ENCODE results near the gene OR51A2.
"Not testable (repeated sequence)": the region's sequence is repeated elsewhere in the genome, so short reads cannot be mapped to it uniquely, and the experiment has no call there.

The OR51A2 gene

GRCh38 chr11:4955613-4956012, at the start of gene OR51A2:
TSS of gene OR51A2 (minus strand) at chr11:4955713. CDS start at chr11:4955713, 0 bp downstream.
- H3K4me1 ChIP-seq (ENCODE audit: control insufficient read depth in 2 of 2, insufficient read depth in 2 of 2, low read length in 2 of 2); H3K9me3 ChIP-seq (ENCODE audit: control insufficient read depth in 2 of 2, low read length in 2 of 2); H3K36me3 ChIP-seq (ENCODE audit: control insufficient read depth in 2 of 2, insufficient read depth in 2 of 2, low read length in 2 of 2); H3K4me3 ChIP-seq (ENCODE audit: low read length in 2 of 2); H3K27me3 ChIP-seq (ENCODE audit: control insufficient read depth in 2 of 2, insufficient read depth in 2 of 2, low read length in 2 of 2); H3K27ac ChIP-seq (ENCODE audit: low read depth in 2 of 2, low read length in 2 of 2); H3K9ac ChIP-seq (ENCODE audit: low read depth in 1 of 2, low read length in 2 of 2): not testable (repeated sequence)

GRCh38 chr11:5004424-5005274, 49.1 kb upstream of the OR51A2 start:
- Histone ChIP-seq H3K27ac (ENCODE audit: low read depth in 2 of 2, low read length in 2 of 2) (no peak overlapping the region), H3K4me1 (ENCODE audit: control insufficient read depth in 2 of 2, insufficient read depth in 2 of 2, low read length in 2 of 2) (no peaks in the 10 kb centered on the region), H3K4me3 (ENCODE audit: low read length in 2 of 2) (no peak overlapping the region)

GRCh38 chr11:4994551-4994950, 39.0 kb upstream of the OR51A2 start, which contains the start of gene OR51L1:
TSS of gene OR51L1 (plus strand) at chr11:4994851. CDS start at chr11:4998983, 4,132 bp downstream.
- Histone ChIP-seq H3K9ac (ENCODE audit: low read depth in 1 of 2, low read length in 2 of 2) (no peak within 1 kb of the TSS), H3K4me3 (ENCODE audit: low read length in 2 of 2) (no peak within 1 kb of the TSS), H3K4me1 (ENCODE audit: control insufficient read depth in 2 of 2, insufficient read depth in 2 of 2, low read length in 2 of 2) (no peaks in the 10 kb centered on the region), H3K27ac (ENCODE audit: low read depth in 2 of 2, low read length in 2 of 2) (no peak within 1 kb of the TSS), H3K36me3 (ENCODE audit: control insufficient read depth in 2 of 2, insufficient read depth in 2 of 2, low read length in 2 of 2) (no peaks in the 10 kb centered on the region), H3K9me3 (ENCODE audit: control insufficient read depth in 2 of 2, low read length in 2 of 2) (no peaks in the 10 kb centered on the region), H3K27me3 (ENCODE audit: control insufficient read depth in 2 of 2, insufficient read depth in 2 of 2, low read length in 2 of 2) (no peaks in the 10 kb centered on the region)

More at GRCh38 chr11:5004424-5005274, 49.1 kb upstream of the OR51A2 start:
- Histone ChIP-seq H3K27me3 (ENCODE audit: control insufficient read depth in 2 of 2, insufficient read depth in 2 of 2, low read length in 2 of 2) (no peaks in the 10 kb centered on the region), H3K9me3 (ENCODE audit: control insufficient read depth in 2 of 2, low read length in 2 of 2) (no peaks in the 10 kb centered on the region), H3K9ac (ENCODE audit: low read depth in 1 of 2, low read length in 2 of 2) (no peak overlapping the region), H3K36me3 (ENCODE audit: control insufficient read depth in 2 of 2, insufficient read depth in 2 of 2, low read length in 2 of 2) (no peaks in the 10 kb centered on the region)

GRCh38 chr11:4991060-4991459, 35.5 kb upstream of the OR51A2 start:
- Histone ChIP-seq H3K9me3 (ENCODE audit: control insufficient read depth in 2 of 2, low read length in 2 of 2) (no peaks in the 10 kb centered on the region), H3K36me3 (ENCODE audit: control insufficient read depth in 2 of 2, insufficient read depth in 2 of 2, low read length in 2 of 2) (no peaks in the 10 kb centered on the region), H3K4me1 (ENCODE audit: control insufficient read depth in 2 of 2, insufficient read depth in 2 of 2, low read length in 2 of 2) (no peaks in the 10 kb centered on the region), H3K4me3 (ENCODE audit: low read length in 2 of 2) (no peak overlapping the region), H3K27me3 (ENCODE audit: control insufficient read depth in 2 of 2, insufficient read depth in 2 of 2, low read length in 2 of 2) (no peaks in the 10 kb centered on the region), H3K9ac (ENCODE audit: low read depth in 1 of 2, low read length in 2 of 2) (no peak overlapping the region), H3K27ac (ENCODE audit: low read depth in 2 of 2, low read length in 2 of 2) (no peak overlapping the region)

GRCh38 chr11:4983841-4984240, 28.3 kb upstream of the OR51A2 start:
- no peaks in the 10 kb centered on the region for H3K27me3 ChIP-seq (ENCODE audit: control insufficient read depth in 2 of 2, insufficient read depth in 2 of 2, low read length in 2 of 2)
- no peak overlapping the region for H3K4me3 ChIP-seq (ENCODE audit: low read length in 2 of 2)
- no peak overlapping the region for H3K27ac ChIP-seq (ENCODE audit: low read depth in 2 of 2, low read length in 2 of 2)
- H3K4me1 ChIP-seq (ENCODE audit: control insufficient read depth in 2 of 2, insufficient read depth in 2 of 2, low read length in 2 of 2): no peaks in the 10 kb centered on the region
- no peak overlapping the region for H3K9ac ChIP-seq (ENCODE audit: low read depth in 1 of 2, low read length in 2 of 2)
- H3K36me3 ChIP-seq (ENCODE audit: control insufficient read depth in 2 of 2, insufficient read depth in 2 of 2, low read length in 2 of 2): no peaks in the 10 kb centered on the region
- no peaks in the 10 kb centered on the region for H3K9me3 ChIP-seq (ENCODE audit: control insufficient read depth in 2 of 2, low read length in 2 of 2)

GRCh38 chr11:4982678-4983077, 27.2 kb upstream of the OR51A2 start:
- H3K9me3 ChIP-seq (ENCODE audit: control insufficient read depth in 2 of 2, low read length in 2 of 2): no peaks in the 10 kb centered on the region
- no peak overlapping the region for H3K4me3 ChIP-seq (ENCODE audit: low read length in 2 of 2)
- no peak overlapping the region for H3K27ac ChIP-seq (ENCODE audit: low read depth in 2 of 2, low read length in 2 of 2)
- H3K27me3 ChIP-seq (ENCODE audit: control insufficient read depth in 2 of 2, insufficient read depth in 2 of 2, low read length in 2 of 2): no peaks in the 10 kb centered on the region
- H3K4me1 ChIP-seq (ENCODE audit: control insufficient read depth in 2 of 2, insufficient read depth in 2 of 2, low read length in 2 of 2): no peaks in the 10 kb centered on the region
- no peaks in the 10 kb centered on the region for H3K36me3 ChIP-seq (ENCODE audit: control insufficient read depth in 2 of 2, insufficient read depth in 2 of 2, low read length in 2 of 2)
- no peak overlapping the region for H3K9ac ChIP-seq (ENCODE audit: low read depth in 1 of 2, low read length in 2 of 2)

- no peak overlapping the region for H3K4me3 ChIP-seq (ENCODE audit: low read length in 2 of 2)
- H3K9me3 ChIP-seq (ENCODE audit: control insufficient read depth in 2 of 2, low read length in 2 of 2): no peaks in the 10 kb centered on the region
Measured at GRCh38 chr11:4979036-4979435, 23.5 kb upstream of the OR51A2 start.

GRCh38 chr11:4975436-4975835, 19.9 kb upstream of the OR51A2 start:
- H3K9ac ChIP-seq (ENCODE audit: low read depth in 1 of 2, low read length in 2 of 2): no peak overlapping the region
- no peaks in the 10 kb centered on the region for H3K9me3 ChIP-seq (ENCODE audit: control insufficient read depth in 2 of 2, low read length in 2 of 2)
- no peaks in the 10 kb centered on the region for H3K4me1 ChIP-seq (ENCODE audit: control insufficient read depth in 2 of 2, insufficient read depth in 2 of 2, low read length in 2 of 2)
- H3K4me3 ChIP-seq (ENCODE audit: low read length in 2 of 2): no peak overlapping the region
- H3K36me3 ChIP-seq (ENCODE audit: control insufficient read depth in 2 of 2, insufficient read depth in 2 of 2, low read length in 2 of 2): no peaks in the 10 kb centered on the region
- no peaks in the 10 kb centered on the region for H3K27me3 ChIP-seq (ENCODE audit: control insufficient read depth in 2 of 2, insufficient read depth in 2 of 2, low read length in 2 of 2)
- no peak overlapping the region for H3K27ac ChIP-seq (ENCODE audit: low read depth in 2 of 2, low read length in 2 of 2)

More at GRCh38 chr11:4979036-4979435, 23.5 kb upstream of the OR51A2 start:
- Histone ChIP-seq H3K36me3 (ENCODE audit: control insufficient read depth in 2 of 2, insufficient read depth in 2 of 2, low read length in 2 of 2) (no peaks in the 10 kb centered on the region), H3K4me1 (ENCODE audit: control insufficient read depth in 2 of 2, insufficient read depth in 2 of 2, low read length in 2 of 2) (no peaks in the 10 kb centered on the region), H3K27ac (ENCODE audit: low read depth in 2 of 2, low read length in 2 of 2) (no peak overlapping the region), H3K27me3 (ENCODE audit: control insufficient read depth in 2 of 2, insufficient read depth in 2 of 2, low read length in 2 of 2) (no peaks in the 10 kb centered on the region), H3K9ac (ENCODE audit: low read depth in 1 of 2, low read length in 2 of 2) (no peak overlapping the region)

GRCh38 chr11:4962816-4963215, 7.3 kb upstream of the OR51A2 start:
- no peak overlapping the region for H3K4me3 ChIP-seq (ENCODE audit: low read length in 2 of 2)
- H3K27ac ChIP-seq (ENCODE audit: low read depth in 2 of 2, low read length in 2 of 2): no peak overlapping the region
- no peaks in the 10 kb centered on the region for H3K36me3 ChIP-seq (ENCODE audit: control insufficient read depth in 2 of 2, insufficient read depth in 2 of 2, low read length in 2 of 2)
- H3K9ac ChIP-seq (ENCODE audit: low read depth in 1 of 2, low read length in 2 of 2): no peak overlapping the region
- no peaks in the 10 kb centered on the region for H3K27me3 ChIP-seq (ENCODE audit: control insufficient read depth in 2 of 2, insufficient read depth in 2 of 2, low read length in 2 of 2)
- no peaks in the 10 kb centered on the region for H3K9me3 ChIP-seq (ENCODE audit: control insufficient read depth in 2 of 2, low read length in 2 of 2)
- no peaks in the 10 kb centered on the region for H3K4me1 ChIP-seq (ENCODE audit: control insufficient read depth in 2 of 2, insufficient read depth in 2 of 2, low read length in 2 of 2)

- Histone ChIP-seq H3K4me1 (ENCODE audit: control insufficient read depth in 2 of 2, insufficient read depth in 2 of 2, low read length in 2 of 2) (no peaks in the 10 kb centered on the region), H3K9ac (ENCODE audit: low read depth in 1 of 2, low read length in 2 of 2) (no peak overlapping the region), H3K9me3 (ENCODE audit: control insufficient read depth in 2 of 2, low read length in 2 of 2) (no peaks in the 10 kb centered on the region), H3K27me3 (ENCODE audit: control insufficient read depth in 2 of 2, insufficient read depth in 2 of 2, low read length in 2 of 2) (no peaks in the 10 kb centered on the region), H3K4me3 (ENCODE audit: low read length in 2 of 2) (no peak overlapping the region), H3K27ac (ENCODE audit: low read depth in 2 of 2, low read length in 2 of 2) (no peak overlapping the region), H3K36me3 (ENCODE audit: control insufficient read depth in 2 of 2, insufficient read depth in 2 of 2, low read length in 2 of 2) (no peaks in the 10 kb centered on the region)
Measured at GRCh38 chr11:4960877-4961276, 5.4 kb upstream of the OR51A2 start.
